ENCODE measurements around the gene AIRE. TPM values are rescaled to one million over a fixed set of nuclear protein-coding genes. Genes with fewer than 3 reads are reported as not detected.

Gene AIRE
- total and polyA plus RNA-seq, 4 experiments from 2014 or later = 0.32 to 2.3 TPM; not detected in 2

DNA sequence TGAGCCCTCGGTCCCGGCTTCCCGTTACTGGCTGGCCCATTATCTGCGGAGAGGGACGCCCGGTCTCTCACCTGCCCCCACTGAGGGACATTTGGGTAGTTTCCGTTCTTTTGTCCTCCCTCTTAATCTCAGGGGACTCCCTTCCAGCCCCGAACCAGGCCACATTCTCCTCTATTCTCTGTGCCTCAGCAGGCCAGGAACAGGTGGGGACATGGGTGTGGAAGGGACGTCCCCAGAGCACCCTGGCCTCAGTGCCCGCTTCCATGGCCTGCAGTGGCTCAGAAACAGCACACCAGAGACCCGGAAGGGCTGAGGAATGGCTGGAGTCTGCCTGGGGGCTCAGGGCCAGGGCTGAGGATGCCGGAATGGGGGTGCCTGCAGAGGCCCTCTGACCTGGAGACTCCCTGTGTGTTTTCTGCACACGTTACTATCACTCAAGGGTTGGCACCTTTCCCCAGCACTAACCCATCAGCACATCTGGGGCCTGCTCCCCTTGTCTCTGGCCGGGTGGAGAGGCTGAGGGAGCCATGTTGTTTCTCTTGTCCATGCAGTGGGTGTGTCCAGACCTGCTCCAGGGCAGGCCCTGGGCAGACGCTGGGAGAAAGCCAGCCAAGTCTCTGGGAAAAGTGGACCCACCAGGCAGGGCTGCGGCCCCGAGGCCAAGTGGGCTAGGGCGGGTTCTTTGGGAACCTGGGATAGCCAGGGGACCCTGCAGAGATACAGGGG lies 14.0 kb upstream of the AIRE start:
- Mint-ChIP-seq H3K4me1 (peaks cover 0 to 1% (median 0%) of the 10 kb centered on the region in 4 donors), H3K27ac (no peak overlapping the region), H3K4me3 (no peak overlapping the region), H3K36me3 (no peaks in the 10 kb centered on the region), H3K27me3 (no peaks in the 10 kb centered on the region), H3K9me3 (no peaks in the 10 kb centered on the region)
- H3K36me3 ChIP-seq (ENCODE audit: insufficient read depth, low read length) = no peaks in the 10 kb centered on the region
- ChIA-PET CTCF (ENCODE audit: partially characterized antibody) (no interaction called here), POLR2A (ENCODE audit: partially characterized antibody) (no interaction called here)
- no peak for DNase-seq
- H3K4me1 ChIP-seq (ENCODE audit: insufficient read depth, low read length) = no peaks in the 10 kb centered on the region
- H3K4me3 ChIP-seq (ENCODE audit: low read length in 2 of 2) = no peak overlapping the region
- no peaks in the 10 kb centered on the region for H3K9me3 ChIP-seq (ENCODE audit: control insufficient read depth in 1 of 2, low read length in 2 of 2)
- no peaks in the 10 kb centered on the region for H3K27me3 ChIP-seq (ENCODE audit: insufficient read depth, low read length)
- intact Hi-C loops (cut with micrococcal nuclease) = no loop called here
- no peak overlapping the region for H3K27ac ChIP-seq (ENCODE audit: low read depth, low read length)

DNA sequence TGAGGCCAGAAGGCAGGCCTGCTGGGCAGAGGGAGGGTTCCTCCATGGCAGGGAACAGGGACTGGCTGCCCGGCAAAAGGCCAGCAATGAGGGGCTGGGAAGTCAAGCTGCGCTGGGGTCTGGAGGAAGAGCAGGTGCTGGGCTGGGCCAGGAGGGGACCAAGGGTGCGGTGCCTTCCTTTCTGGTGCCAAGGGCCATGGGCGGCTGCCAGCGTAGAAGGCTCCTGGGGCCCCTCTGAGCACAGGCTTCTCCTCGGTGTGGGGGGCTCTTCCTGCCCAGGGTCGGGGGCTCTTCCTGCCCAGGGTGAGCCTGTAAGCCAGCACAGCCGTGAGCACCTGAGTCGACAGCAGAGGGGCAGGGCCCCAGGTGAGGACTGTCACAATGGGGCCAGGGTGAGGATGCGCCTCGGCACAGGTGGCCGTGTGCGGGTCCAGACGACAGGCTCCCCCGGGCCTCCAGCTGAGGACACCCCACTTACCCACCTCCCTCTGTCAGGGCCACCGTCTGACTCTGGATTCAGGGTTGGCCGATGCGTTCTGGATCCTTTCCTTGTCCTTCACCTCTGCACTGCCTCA lies 13.3 kb upstream of the AIRE start:
- Histone ChIP-seq H3K36me3 (ENCODE audit: insufficient read depth, low read length) (no peaks in the 10 kb centered on the region), H3K4me1 (ENCODE audit: insufficient read depth, low read length) (no peaks in the 10 kb centered on the region), H3K27me3 (ENCODE audit: insufficient read depth, low read length) (no peaks in the 10 kb centered on the region), H3K27ac (ENCODE audit: low read depth, low read length) (no peak overlapping the region), H3K9me3 (ENCODE audit: control insufficient read depth in 1 of 2, low read length in 2 of 2) (no peaks in the 10 kb centered on the region), H3K4me3 (ENCODE audit: low read length in 2 of 2) (no peak overlapping the region)
- H3K4me1 Mint-ChIP-seq = peaks cover 0 to 1% (median 0%) of the 10 kb centered on the region in 4 donors
- intact Hi-C loops (cut with micrococcal nuclease) = no loop called here
- CTCF ChIA-PET (ENCODE audit: partially characterized antibody) = no interaction called here
- no peak overlapping the region for H3K27ac Mint-ChIP-seq
- H3K9me3 Mint-ChIP-seq = no peaks in the 10 kb centered on the region
- POLR2A ChIA-PET (ENCODE audit: partially characterized antibody) = no interaction called here
- H3K4me3 Mint-ChIP-seq = no peak overlapping the region
- no peaks in the 10 kb centered on the region for H3K36me3 Mint-ChIP-seq
- no peaks in the 10 kb centered on the region for H3K27me3 Mint-ChIP-seq
- no peak for DNase-seq

DNA sequence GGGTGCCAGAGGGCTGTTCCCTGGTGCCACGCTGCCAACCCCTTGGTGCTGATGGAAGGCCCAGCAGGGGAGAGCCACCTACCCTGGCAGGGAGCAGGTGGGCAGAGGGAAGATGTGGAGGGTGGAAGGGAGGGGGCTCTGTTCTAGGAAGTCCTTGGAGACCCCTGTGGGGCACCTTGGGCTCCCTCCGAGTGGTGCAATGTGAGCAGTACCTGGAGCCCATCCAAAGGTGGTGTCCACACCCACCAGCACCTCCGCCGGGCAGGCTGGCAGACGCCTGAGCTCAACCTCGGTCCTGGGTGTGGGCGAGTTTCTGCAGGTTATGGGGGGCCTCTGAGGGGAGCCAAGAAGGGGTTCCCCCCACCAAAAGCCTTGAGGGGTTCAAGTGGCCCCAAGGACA lies 12.6 kb upstream of the AIRE start:
- Mint-ChIP-seq H3K4me3 (no peak overlapping the region), H3K9me3 (no peaks in the 10 kb centered on the region), H3K4me1 (peaks cover 0 to 1% (median 0%) of the 10 kb centered on the region in 4 donors), H3K27ac (no peak overlapping the region), H3K36me3 (no peaks in the 10 kb centered on the region), H3K27me3 (no peaks in the 10 kb centered on the region)
- Histone ChIP-seq H3K36me3 (ENCODE audit: insufficient read depth, low read length) (no peaks in the 10 kb centered on the region), H3K27ac (ENCODE audit: low read depth, low read length) (no peak overlapping the region), H3K4me3 (ENCODE audit: low read length in 2 of 2) (no peak overlapping the region), H3K9me3 (ENCODE audit: control insufficient read depth in 1 of 2, low read length in 2 of 2) (no peaks in the 10 kb centered on the region), H3K4me1 (ENCODE audit: insufficient read depth, low read length) (no peaks in the 10 kb centered on the region), H3K27me3 (ENCODE audit: insufficient read depth, low read length) (no peaks in the 10 kb centered on the region)
- ChIA-PET CTCF (ENCODE audit: partially characterized antibody) (no interaction called here), POLR2A (ENCODE audit: partially characterized antibody) (no interaction called here)
- no peak for DNase-seq
- intact Hi-C loops (cut with micrococcal nuclease) = no loop called here

DNA sequence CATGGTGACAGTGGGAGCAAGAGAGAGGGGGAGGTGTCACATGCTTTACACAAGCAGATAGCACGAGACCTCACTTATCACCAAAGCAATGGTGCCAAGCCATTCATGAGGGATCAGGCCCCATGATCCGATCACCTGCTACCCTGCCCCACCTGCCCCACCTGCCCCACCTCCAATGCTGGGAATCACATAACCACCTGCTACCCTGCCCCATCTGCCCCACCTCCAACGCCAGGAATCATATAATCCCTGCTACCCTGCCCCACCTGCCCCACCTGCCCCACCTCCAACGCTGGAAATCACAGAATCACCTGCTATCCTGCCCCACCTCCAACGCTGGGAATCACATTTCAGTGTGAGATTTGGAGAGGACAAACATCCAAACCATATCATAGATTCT lies 10.6 kb upstream of the AIRE start:
- Mint-ChIP-seq H3K9me3 (no peaks in the 10 kb centered on the region), H3K36me3 (no peaks in the 10 kb centered on the region), H3K4me3 (no peak overlapping the region), H3K27me3 (no peaks in the 10 kb centered on the region), H3K4me1 (no peaks in the 10 kb centered on the region), H3K27ac (no peak overlapping the region)
- H3K27me3 ChIP-seq (ENCODE audit: insufficient read depth, low read length) = no peaks in the 10 kb centered on the region
- no peak overlapping the region for H3K4me3 ChIP-seq (ENCODE audit: low read length in 2 of 2)
- no peak overlapping the region for H3K27ac ChIP-seq (ENCODE audit: low read depth, low read length)
- DNase-seq = no peak
- ChIA-PET CTCF (ENCODE audit: partially characterized antibody) (no interaction called here), POLR2A (ENCODE audit: partially characterized antibody) (no interaction called here)
- H3K36me3 ChIP-seq (ENCODE audit: insufficient read depth, low read length) = no peaks in the 10 kb centered on the region
- no peaks in the 10 kb centered on the region for H3K9me3 ChIP-seq (ENCODE audit: control insufficient read depth in 1 of 2, low read length in 2 of 2)
- intact Hi-C loops (cut with micrococcal nuclease) = no loop called here
- no peaks in the 10 kb centered on the region for H3K4me1 ChIP-seq (ENCODE audit: insufficient read depth, low read length)

DNA sequence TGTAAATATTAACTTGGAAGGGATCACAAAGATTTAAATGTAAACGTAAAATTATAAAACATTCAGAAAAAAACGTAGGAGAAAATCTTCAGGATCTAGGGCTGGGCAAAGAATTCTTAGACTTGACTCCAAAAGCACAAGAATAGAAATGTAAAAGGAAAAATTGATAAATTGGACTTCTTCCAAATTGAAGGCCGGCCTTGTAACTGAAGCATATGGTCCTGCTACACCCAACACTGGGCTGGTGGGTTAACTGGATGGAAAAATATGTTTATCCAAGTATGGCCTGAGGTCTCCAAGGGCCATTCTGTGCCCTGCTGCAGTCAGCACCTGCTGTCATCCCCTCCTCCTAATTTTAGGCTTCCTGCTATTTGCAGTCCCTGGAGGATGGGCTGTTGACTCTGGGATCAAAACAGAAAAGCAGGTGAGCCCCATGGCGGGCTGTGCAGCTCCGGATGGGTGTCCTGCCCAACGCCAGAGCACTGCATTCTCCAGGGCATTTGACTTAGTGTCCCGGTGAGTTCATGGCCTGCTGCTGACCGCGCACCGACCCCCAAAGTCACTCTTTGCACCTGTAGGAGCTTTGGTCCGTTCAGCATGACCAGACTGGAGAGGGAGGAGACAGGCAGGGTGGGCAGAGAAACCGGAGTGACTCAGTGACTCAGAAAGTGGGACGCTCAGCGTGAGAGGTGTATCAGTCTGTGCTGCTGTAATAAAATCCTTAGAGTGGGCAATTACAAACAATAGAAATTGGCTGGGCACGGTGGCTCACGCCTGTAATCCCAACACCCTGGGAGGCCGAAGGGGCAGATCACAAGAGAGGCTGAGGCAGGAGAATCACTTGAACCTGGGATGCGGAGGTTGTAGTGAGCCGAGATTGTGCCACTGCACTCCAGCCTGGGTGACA lies 6.1 kb upstream of the AIRE start:
- ChIA-PET CTCF (ENCODE audit: partially characterized antibody) (interaction anchor here (1.7 kb wide), 1 partner anchor 18 kb away, joined by 3 read pairs; no protein-coding TSS in a partner anchor), POLR2A (ENCODE audit: partially characterized antibody) (no interaction called here)
- no peaks in the 10 kb centered on the region for H3K27me3 Mint-ChIP-seq
- Histone ChIP-seq H3K9me3 (ENCODE audit: control insufficient read depth in 1 of 2, low read length in 2 of 2) (no peaks in the 10 kb centered on the region), H3K4me1 (ENCODE audit: insufficient read depth, low read length) (no peaks in the 10 kb centered on the region), H3K27me3 (ENCODE audit: insufficient read depth, low read length) (no peaks in the 10 kb centered on the region), H3K27ac (ENCODE audit: low read depth, low read length) (no peak overlapping the region), H3K36me3 (ENCODE audit: insufficient read depth, low read length) (no peaks in the 10 kb centered on the region), H3K4me3 (ENCODE audit: low read length in 2 of 2) (no peak overlapping the region)
- H3K4me1 Mint-ChIP-seq = peaks cover 0 to 3% (median 0%) of the 10 kb centered on the region in 4 donors
- no peak overlapping the region for H3K4me3 Mint-ChIP-seq
- H3K9me3 Mint-ChIP-seq = no peaks in the 10 kb centered on the region
- intact Hi-C loops (cut with micrococcal nuclease) = no loop called here
- H3K27ac Mint-ChIP-seq = no peak overlapping the region
- DNase-seq = no peak
- no peaks in the 10 kb centered on the region for H3K36me3 Mint-ChIP-seq

DNA sequence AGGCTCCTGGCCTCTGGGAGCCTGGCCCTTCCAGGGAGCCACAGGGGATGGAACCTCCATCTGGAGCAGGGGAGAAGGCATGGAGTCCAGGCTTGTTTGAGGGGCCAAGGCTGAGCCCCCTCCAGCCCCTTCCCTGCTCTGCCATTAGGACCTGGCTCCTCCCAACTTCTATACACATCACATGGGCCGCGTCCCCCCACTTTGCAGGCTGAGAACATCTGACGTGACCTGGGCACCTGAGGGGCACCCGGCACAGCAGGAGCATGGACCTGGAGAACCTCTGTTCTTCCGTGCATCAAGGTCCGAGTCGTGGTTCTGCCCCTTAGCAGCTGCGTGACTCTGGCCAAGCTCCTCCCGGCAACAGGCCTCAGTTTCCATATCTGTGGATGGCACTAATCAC lies 3.9 kb upstream of the AIRE start:
- ChIA-PET CTCF (ENCODE audit: partially characterized antibody) (no interaction called here), POLR2A (ENCODE audit: partially characterized antibody) (no interaction called here)
- no peaks in the 10 kb centered on the region for H3K36me3 ChIP-seq (ENCODE audit: insufficient read depth, low read length)
- no peaks in the 10 kb centered on the region for H3K27me3 ChIP-seq (ENCODE audit: insufficient read depth, low read length)
- Mint-ChIP-seq H3K9me3 (no peaks in the 10 kb centered on the region), H3K27me3 (no peaks in the 10 kb centered on the region), H3K4me1 (peaks cover 0 to 3% (median 0%) of the 10 kb centered on the region in 4 donors), H3K27ac (no peak overlapping the region), H3K36me3 (no peaks in the 10 kb centered on the region), H3K4me3 (no peak overlapping the region)
- no peak for DNase-seq
- H3K4me3 ChIP-seq (ENCODE audit: low read length in 2 of 2) = no peak overlapping the region
- no peaks in the 10 kb centered on the region for H3K4me1 ChIP-seq (ENCODE audit: insufficient read depth, low read length)
- intact Hi-C loops (cut with micrococcal nuclease) = no loop called here
- H3K9me3 ChIP-seq (ENCODE audit: control insufficient read depth in 1 of 2, low read length in 2 of 2) = no peaks in the 10 kb centered on the region
- H3K27ac ChIP-seq (ENCODE audit: low read depth, low read length) = no peak overlapping the region

DNA sequence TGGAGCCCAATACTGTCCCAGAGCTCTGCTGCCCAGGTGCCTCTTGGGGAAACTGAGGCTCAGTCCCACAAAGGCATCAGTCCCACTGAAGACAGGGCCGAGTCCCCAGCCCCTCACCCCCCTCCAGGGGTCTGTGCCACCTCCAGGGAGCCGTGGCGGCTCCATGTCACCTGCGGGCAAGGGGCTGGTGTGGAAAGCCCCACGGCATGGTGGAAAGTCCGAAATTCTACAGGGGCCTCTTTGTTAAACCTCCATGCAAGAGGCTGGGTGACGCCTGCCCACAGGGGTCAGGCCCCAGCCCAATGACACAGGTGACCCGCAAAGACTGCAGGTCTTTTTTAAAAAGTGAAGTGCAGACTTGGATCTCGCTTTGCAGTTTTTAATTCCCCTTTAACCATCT lies 3.3 kb upstream of the AIRE start:
- no peak for DNase-seq
- Mint-ChIP-seq H3K36me3 (no peaks in the 10 kb centered on the region), H3K4me1 (peaks cover 0 to 3% (median 0%) of the 10 kb centered on the region in 4 donors), H3K27ac (no peak overlapping the region), H3K4me3 (no peak overlapping the region), H3K9me3 (no peaks in the 10 kb centered on the region), H3K27me3 (no peaks in the 10 kb centered on the region)
- H3K27me3 ChIP-seq (ENCODE audit: insufficient read depth, low read length) = no peaks in the 10 kb centered on the region
- no peaks in the 10 kb centered on the region for H3K4me1 ChIP-seq (ENCODE audit: insufficient read depth, low read length)
- no peak overlapping the region for H3K4me3 ChIP-seq (ENCODE audit: low read length in 2 of 2)
- H3K9me3 ChIP-seq (ENCODE audit: control insufficient read depth in 1 of 2, low read length in 2 of 2) = no peaks in the 10 kb centered on the region
- ChIA-PET POLR2A (ENCODE audit: partially characterized antibody) (no interaction called here), CTCF (ENCODE audit: partially characterized antibody) (no interaction called here)
- no peak overlapping the region for H3K27ac ChIP-seq (ENCODE audit: low read depth, low read length)
- H3K36me3 ChIP-seq (ENCODE audit: insufficient read depth, low read length) = no peaks in the 10 kb centered on the region
- intact Hi-C loops (cut with micrococcal nuclease) = no loop called here

Data from CD4-positive, alpha-beta memory T cell (primary cell).